Stimulated activated naive CD8-positive, alpha-beta T cell treated with anti-CD3 and anti-CD28 coated beads, Interleukin-15, amount 100 ng/mL, for 72 hours (primary cell): ENCODE data around the gene CD81.

Source experiments
- ATAC-seq: fragments of 150-1000 bp; cut with Tn5 transposase; 2 replicates; pipeline ENCODE4 v1.10.0; 2021; ENCODE audit warnings: mild to moderate bottlenecking, moderate library complexity
- DNase-seq, 2 donors: peaks; one replicate each; pipeline ENCODE4 v3.0.0; 2021 to 2022
- H3K27ac Mint-ChIP-seq, 2 donors: one replicate each; pipeline ENCODE4 v1.8.0; 2022; ENCODE audit warnings: mild to moderate bottlenecking in 2 of 2, mixed read lengths in 2 of 2, moderate library complexity in 2 of 2
- H3K27me3 Mint-ChIP-seq: one replicate; pipeline ENCODE4 v1.8.0; 2022; ENCODE audit warnings: mixed read lengths
- H3K4me1 Mint-ChIP-seq: one replicate; pipeline ENCODE4 v1.8.0; 2022; ENCODE audit warnings: mild to moderate bottlenecking, mixed read lengths
- H3K4me3 Mint-ChIP-seq, 2 donors: one replicate each; pipeline ENCODE4 v1.8.0; 2022; ENCODE audit warnings: mild to moderate bottlenecking in 2 of 2, mixed read lengths in 2 of 2, moderate library complexity in 1 of 2
- H3K9me3 Mint-ChIP-seq, 2 donors: one replicate each; pipeline ENCODE4 v1.8.0; 2022; ENCODE audit warnings: mixed read lengths in 2 of 2

The CD81 gene

GRCh38 chr11:2399488-2400068, 22.5 kb downstream of the CD81 start:
- ATAC-seq (peak; percentile 2), DNase-seq (peak; percentile 33 to 38)
- Mint-ChIP-seq H3K27me3 (no peaks in the 10 kb centered on the region), H3K4me3 (peak overlapping the region; percentile 90 to 96), H3K27ac (peak overlapping the region; percentile 86 to 99), H3K4me1 (peaks cover 30% of the 10 kb centered on the region), H3K9me3 (no peaks in the 10 kb centered on the region)

- Mint-ChIP-seq H3K4me1 (peaks cover 30% of the 10 kb centered on the region), H3K27me3 (no peaks in the 10 kb centered on the region), H3K27ac (peak within 1 kb of the TSS; percentile 95 to 99), H3K4me3 (peak within 1 kb of the TSS; percentile 90 to 96), H3K9me3 (no peaks in the 10 kb centered on the region)
- DNase-seq (peak; percentile 99 to 100), ATAC-seq (peak; percentile 88)
These were observed 23.1 kb downstream of the CD81 start, which contains the start of gene TSSC4 for GRCh38 chr11:2400069-2400761. TSSC4 (plus strand) TSS chr11:2400750; CDS start chr11:2402634, 1,884 bp downstream.

GRCh38 chr11:2400762-2401435, 23.8 kb downstream of the CD81 start:
- Mint-ChIP-seq H3K4me1 (peaks cover 30% of the 10 kb centered on the region), H3K9me3 (no peaks in the 10 kb centered on the region), H3K27me3 (no peaks in the 10 kb centered on the region), H3K4me3 (peak overlapping the region; percentile 90 to 96), H3K27ac (peak overlapping the region; percentile 95 to 99)
- no peak for ATAC-seq
- no peak for DNase-seq

GRCh38 chr11:2401436-2401984, 24.4 kb downstream of the CD81 start:
- H3K27me3 Mint-ChIP-seq: no peaks in the 10 kb centered on the region

GRCh38 chr11:2402106-2402505, 25.0 kb downstream of the CD81 start:
- peak overlapping the region in 1 of 2 donors; percentile 19 for H3K27ac Mint-ChIP-seq
- H3K4me1 Mint-ChIP-seq: peaks cover 30% of the 10 kb centered on the region
- no peaks in the 10 kb centered on the region for H3K27me3 Mint-ChIP-seq
- DNase-seq (no peak), ATAC-seq (no peak)
- H3K9me3 Mint-ChIP-seq: no peaks in the 10 kb centered on the region
- peak overlapping the region; percentile 90 to 96 for H3K4me3 Mint-ChIP-seq

More at GRCh38 chr11:2401436-2401984, 24.4 kb downstream of the CD81 start:
- Mint-ChIP-seq H3K4me1 (peaks cover 30% of the 10 kb centered on the region), H3K4me3 (peak overlapping the region; percentile 90 to 96), H3K27ac (peak overlapping the region; percentile 95 to 99), H3K9me3 (no peaks in the 10 kb centered on the region)
- ATAC-seq: no peak
- no peak for DNase-seq

- Mint-ChIP-seq H3K4me3 (peak overlapping the region in 1 of 2 donors; percentile 52), H3K27me3 (no peaks in the 10 kb centered on the region), H3K27ac (peak overlapping the region in 1 of 2 donors; percentile 65), H3K4me1 (peaks cover 30% of the 10 kb centered on the region), H3K9me3 (no peaks in the 10 kb centered on the region)
- no peak for DNase-seq
- no peak for ATAC-seq
These were observed 26.0 kb downstream of the CD81 start for GRCh38 chr11:2402890-2403645.

GRCh38 chr11:2404735-2405196, 27.7 kb downstream of the CD81 start:
- ATAC-seq (no peak), DNase-seq (no peak)
- peaks cover 21% of the 10 kb centered on the region for H3K4me1 Mint-ChIP-seq
- H3K27ac Mint-ChIP-seq: peak overlapping the region in 1 of 2 donors; percentile 97
- H3K4me3 Mint-ChIP-seq: no peak overlapping the region
- no peaks in the 10 kb centered on the region for H3K27me3 Mint-ChIP-seq
- H3K9me3 Mint-ChIP-seq: no peaks in the 10 kb centered on the region

- Mint-ChIP-seq H3K4me3 (no peak overlapping the region), H3K27me3 (no peaks in the 10 kb centered on the region), H3K4me1 (peaks cover 17% of the 10 kb centered on the region), H3K27ac (peak overlapping the region in 1 of 2 donors; percentile 59), H3K9me3 (no peaks in the 10 kb centered on the region)
- ATAC-seq (no peak), DNase-seq (no peak)
These were observed 29.3 kb downstream of the CD81 start for GRCh38 chr11:2406451-2406850.

GRCh38 chr11:2406878-2407410, 29.8 kb downstream of the CD81 start:
- Mint-ChIP-seq H3K9me3 (no peaks in the 10 kb centered on the region), H3K27ac (peak overlapping the region in 1 of 2 donors; percentile 59), H3K27me3 (no peaks in the 10 kb centered on the region), H3K4me3 (no peak overlapping the region), H3K4me1 (peaks cover 12% of the 10 kb centered on the region)
- no peak for DNase-seq
- ATAC-seq: no peak

GRCh38 chr11:2408671-2409070, 31.6 kb downstream of the CD81 start:
- DNase-seq (no peak), ATAC-seq (no peak)
- Mint-ChIP-seq H3K4me1 (no peaks in the 10 kb centered on the region), H3K27ac (no peak overlapping the region), H3K9me3 (no peaks in the 10 kb centered on the region), H3K27me3 (no peaks in the 10 kb centered on the region), H3K4me3 (no peak overlapping the region)

GRCh38 chr11:2409126-2409525, 32.0 kb downstream of the CD81 start:
- peak overlapping the region in 1 of 2 donors; percentile 42 for H3K27ac Mint-ChIP-seq
- H3K4me1 Mint-ChIP-seq: no peaks in the 10 kb centered on the region
- no peaks in the 10 kb centered on the region for H3K9me3 Mint-ChIP-seq
- no peaks in the 10 kb centered on the region for H3K27me3 Mint-ChIP-seq
- no peak overlapping the region for H3K4me3 Mint-ChIP-seq
- no peak for DNase-seq
- no peak for ATAC-seq

- no peak for DNase-seq
- Mint-ChIP-seq H3K9me3 (no peaks in the 10 kb centered on the region), H3K27ac (peak overlapping the region in 1 of 2 donors; percentile 42), H3K4me1 (no peaks in the 10 kb centered on the region), H3K27me3 (no peaks in the 10 kb centered on the region), H3K4me3 (no peak overlapping the region)
- ATAC-seq: no peak
These were observed 32.7 kb downstream of the CD81 start for GRCh38 chr11:2409611-2410468.

GRCh38 chr11:2410616-2411015, 33.5 kb downstream of the CD81 start:
- no peaks in the 10 kb centered on the region for H3K4me1 Mint-ChIP-seq
- H3K27ac Mint-ChIP-seq: no peak overlapping the region
- H3K9me3 Mint-ChIP-seq: no peaks in the 10 kb centered on the region
- DNase-seq: no peak
- no peak overlapping the region for H3K4me3 Mint-ChIP-seq
- no peaks in the 10 kb centered on the region for H3K27me3 Mint-ChIP-seq
- no peak for ATAC-seq
